Transverse colon (tissue), 4 donors: ENCODE results near the gene TRIAP1. TPM values are rescaled to one million over a fixed set of nuclear protein-coding genes. Genes with fewer than 3 reads are reported as not detected.

Source experiments
- DNase-seq: peaks from one replicate; pipeline ENCODE4 v3.0.0-alpha.2; 2019
- H3K27ac ChIP-seq, 4 donors: fragments of 200-600 bp; sonication (generic); 2 replicates each; pipeline ENCODE4 v1.5.1; 2016 to 2018; ENCODE audit warnings: inconsistent platforms in 4 of 4
- H3K27me3 ChIP-seq: fragments of 200-600 bp; sonication (generic); 2 replicates; pipeline ENCODE4 v1.5.1; 2017; ENCODE audit warnings: inconsistent platforms
- H3K36me3 ChIP-seq, 4 donors: fragments of 200-600 bp; sonication (generic); 2 replicates each; pipeline ENCODE4 v1.5.1; 2017 to 2019; ENCODE audit warnings: inconsistent platforms in 4 of 4
- H3K4me1 ChIP-seq, 4 donors: fragments of 200-600 bp; sonication (generic); 2 replicates each; pipeline ENCODE4 v1.5.1; 2017 to 2020; ENCODE audit warnings: inconsistent platforms in 4 of 4
- H3K4me3 ChIP-seq, 4 donors: fragments of 200-600 bp; sonication (generic); 1 replicate in 1 of 4; 2 replicates in 3 of 4; pipeline versions ENCODE4 v1.5.1 to v1.6.1; 2017 to 2019; ENCODE audit warnings: inconsistent platforms in 4 of 4
- H3K9me3 ChIP-seq, 2 donors: fragments of 200-600 bp; sonication (generic); 2 replicates each; pipeline ENCODE4 v1.5.1; 2017 to 2019; ENCODE audit warnings: inconsistent platforms in 2 of 2
- CTCF ChIP-seq, 5 experiments: fragments of 200-600 bp in 3 of 5; fragments of 450-650 bp in 2 of 5; sonication (generic) in 3 of 5; IDR thresholded peaks; 1 replicate in 2 of 5; 2 replicates in 3 of 5; pipeline ENCODE4 v1.5.1; 2016 to 2017; ENCODE audit warnings: antibody characterized with exemption in 5 of 5, inconsistent platforms in 3 of 5, mild to moderate bottlenecking in 2 of 5, moderate library complexity in 1 of 5
- EP300 ChIP-seq: sonication (generic); formaldehyde crosslinking; IDR thresholded peaks from one replicate; pipeline ENCODE4 v1.6.1; 2017; ENCODE audit warnings: antibody characterized with exemption, low read depth
- POLR2A ChIP-seq: fragments of 450-650 bp; IDR thresholded peaks from one replicate; pipeline ENCODE4 v1.6.1; 2016; ENCODE audit warnings: antibody characterized with exemption, mild to moderate bottlenecking, moderate library complexity
- POLR2AphosphoS5 ChIP-seq, 3 donors: sonication (generic); formaldehyde crosslinking; IDR thresholded peaks; one replicate each; pipeline ENCODE4 v1.6.1; 2016; ENCODE audit warnings: antibody characterized with exemption in 3 of 3
- WGBS, 2 donors: methylation state at CpG; one replicate each; pipeline ENCODE4 v1.1.5; 2018; ENCODE audit warnings: low coverage in 1 of 2; 5-methylcytosine and 5-hydroxymethylcytosine counted together
- in situ Hi-C, 4 donors: fragments of 200-750 bp; cut with MboI; loops; one replicate each; pipeline versions ENCODE4 v1.15.0 to v1.15.1; 2017; ENCODE audit warnings: low sequenced_read_pairs in 3 of 4, low pct_ligation_motif_present in 1 of 4, low pct_unique_long_range_greater_than_20kb in 1 of 4
- intact Hi-C: fragments of 100-400 bp; cut with DNase I; formaldehyde crosslinking; loops from one replicate; pipeline ENCODE4 v1.15.1; 2023; ENCODE audit warnings: low total_unique reads
- total RNA-seq, 4 donors: library from RNA; depleted of rRNA; stranded (reverse); fragments of >200 nt; gene quantifications; one replicate each; pipeline ENCODE4 v1.1.0, GENCODE V29; 2016

Gene TRIAP1
- total RNA-seq, 4 donors from 2014 or later, result 7.2 to 20.9 (median 11.9) TPM

DNA sequence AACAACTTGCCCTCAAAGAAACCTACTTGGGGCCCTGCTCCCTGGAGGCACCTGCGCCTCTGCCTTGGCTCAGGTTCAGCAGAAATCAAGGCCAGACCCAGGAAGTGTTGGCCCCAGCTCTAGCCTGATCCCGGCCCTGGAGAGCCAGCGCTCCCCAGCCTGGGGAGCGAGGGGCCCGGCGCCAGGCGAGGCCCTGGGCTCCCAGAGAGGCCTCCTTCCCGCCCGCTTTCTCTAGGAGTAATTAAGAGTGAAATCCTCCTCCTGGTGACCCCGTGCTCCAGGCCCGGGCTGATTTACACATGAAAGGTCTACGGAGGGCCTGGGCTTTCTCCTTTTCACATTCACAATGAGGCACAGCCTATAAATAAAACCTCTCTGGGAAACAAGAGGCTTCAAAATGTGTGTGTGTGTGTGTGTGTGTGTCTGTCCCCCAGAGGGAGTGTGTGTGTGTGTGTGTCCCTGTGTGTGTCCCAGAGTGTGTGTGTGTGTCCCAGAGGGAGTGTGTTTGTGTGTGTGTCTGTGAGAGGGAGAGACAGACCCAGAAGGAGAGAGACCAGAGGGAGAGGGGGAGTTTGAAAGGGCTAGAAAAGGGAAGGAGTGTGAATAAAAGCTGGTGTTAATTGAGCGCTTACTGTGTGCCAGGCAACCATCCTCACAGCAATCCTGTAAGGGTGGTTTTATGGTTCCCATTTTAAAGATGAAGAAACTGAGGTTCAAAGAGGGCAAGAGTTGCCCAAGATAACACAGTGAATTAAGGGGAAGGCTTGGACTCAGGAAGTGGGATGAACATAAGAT is 32.1 kb downstream of the TRIAP1 start:
- no peak for TF ChIP-seq POLR2A
- no peak for TF ChIP-seq EP300
- TF ChIP-seq POLR2AphosphoS5 (IDR thresholded peaks at IDR 0.05), result no peak
- TF ChIP-seq CTCF (IDR thresholded peaks at IDR 0.05), result no peak
- no peak overlapping the region for H3K4me3 ChIP-seq
- peaks cover 0 to 7% (median 3%) of the 10 kb centered on the region in 4 donors for H3K4me1 ChIP-seq
- 38 to 100% methylated on average over 1 to 13 of the region's 13 CpGs for WGBS, 2 donors
- in situ Hi-C loops (no loop called here), intact Hi-C loops (no loop called here)
- no peaks in the 10 kb centered on the region for H3K27me3 ChIP-seq
- H3K9me3 ChIP-seq, result no peaks in the 10 kb centered on the region
- H3K36me3 ChIP-seq, result no peaks in the 10 kb centered on the region
- peak; percentile 55 for DNase-seq
- H3K27ac ChIP-seq, result peak overlapping the region in 3 of 4 donors; percentile 24 to 55 (median 25)

- H3K27me3 ChIP-seq, result no peaks in the 10 kb centered on the region
- no peak for DNase-seq
- no peaks in the 10 kb centered on the region for H3K9me3 ChIP-seq
- intact Hi-C loops (no loop called here), in situ Hi-C loops (no loop called here)
- H3K36me3 ChIP-seq, result no peaks in the 10 kb centered on the region
- no peak overlapping the region for H3K27ac ChIP-seq
- TF ChIP-seq POLR2A (no peak), POLR2AphosphoS5 (IDR thresholded peaks at IDR 0.05) (no peak), CTCF (IDR thresholded peaks at IDR 0.05) (no peak), EP300 (no peak)
- H3K4me1 ChIP-seq, result peaks cover 0 to 7% (median 3%) of the 10 kb centered on the region in 4 donors
- H3K4me3 ChIP-seq, result no peak overlapping the region
- WGBS, 2 donors, result 67 to 78% methylated on average over 7 of the region's 7 CpGs
Measured at GRCh38 chr12:120412421-120412820, 33.8 kb downstream of the TRIAP1 start.

GRCh38 chr12:120408771-120409170 is 37.4 kb downstream of the TRIAP1 start:
- 92% methylated on average over 11 of the region's 11 CpGs; no CpG with 5 or more reads in 1 of the 2 donors for WGBS, 2 donors
- no peak overlapping the region for H3K4me3 ChIP-seq
- no peak overlapping the region for H3K27ac ChIP-seq
- no peak for DNase-seq
- no peak for TF ChIP-seq CTCF (IDR thresholded peaks at IDR 0.05)
- no peak for TF ChIP-seq POLR2A
- TF ChIP-seq EP300, result no peak
- TF ChIP-seq POLR2AphosphoS5 (IDR thresholded peaks at IDR 0.05), result no peak
- intact Hi-C loops, result no loop called here
- no peaks in the 10 kb centered on the region for H3K27me3 ChIP-seq
- no peaks in the 10 kb centered on the region for H3K36me3 ChIP-seq
- H3K4me1 ChIP-seq, result peaks cover 4 to 11% (median 7%) of the 10 kb centered on the region in 4 donors
- in situ Hi-C loops, result no loop called here
- H3K9me3 ChIP-seq, result no peaks in the 10 kb centered on the region

DNA sequence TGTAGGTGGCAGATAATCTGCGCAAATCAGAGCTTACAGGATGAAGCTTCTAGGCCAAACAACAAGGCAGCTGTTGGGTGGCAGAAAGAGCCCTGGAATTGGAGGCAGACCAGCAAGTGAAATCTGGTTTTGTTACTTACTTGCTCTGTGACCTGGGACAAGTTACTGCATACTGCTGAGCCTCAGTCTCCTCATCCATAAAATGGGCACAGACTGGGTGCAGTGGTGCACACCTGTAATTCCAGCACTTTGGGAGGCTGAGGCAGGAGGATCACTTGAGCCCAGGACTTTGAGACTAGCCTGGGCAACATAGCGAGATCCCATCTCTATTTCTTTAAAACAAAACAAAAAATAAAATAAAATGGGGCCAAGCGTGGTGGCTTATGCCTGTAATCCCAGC is 39.6 kb downstream of the TRIAP1 start:
- intact Hi-C loops, result no loop called here
- TF ChIP-seq POLR2AphosphoS5 (IDR thresholded peaks at IDR 0.05), result no peak
- no peak for TF ChIP-seq CTCF (IDR thresholded peaks at IDR 0.05)
- no peak for TF ChIP-seq POLR2A
- TF ChIP-seq EP300, result no peak
- Histone ChIP-seq H3K27me3 (no peaks in the 10 kb centered on the region), H3K9me3 (no peaks in the 10 kb centered on the region), H3K27ac (peak overlapping the region; percentile 0 to 40 (median 19)), H3K4me1 (peaks cover 4 to 8% (median 6%) of the 10 kb centered on the region in 4 donors), H3K36me3 (no peaks in the 10 kb centered on the region), H3K4me3 (no peak overlapping the region)
- in situ Hi-C loops, result no loop called here
- WGBS, 2 donors, result 93 to 94% methylated on average over 3 of the region's 3 CpGs
- DNase-seq, result no peak
